SK-N-SH treated with all-trans-retinoic acid at 6 μM for 48 hours (cell line): ENCODE measurements around the gene NUP205.

ENCODE experiments used
- ATAC-seq: fragments of 200-7000 bp; cut with Tn5 transposase; 3 replicates; pipeline ENCODE4 v1.9.1; 2020; ENCODE audit warnings: mild to moderate bottlenecking, moderate library complexity
- ARNTL ChIP-seq: fragments of 450-650 bp; formaldehyde crosslinking; IDR thresholded peaks from 2 replicates; pipeline ENCODE4 v1.5.0; 2020; ENCODE audit warnings: low read depth, mild to moderate bottlenecking, moderate library complexity, borderline replicate concordance
- BACH2 ChIP-seq: fragments of 250-450 bp; sonication (Bioruptor Pico); IDR thresholded peaks from 2 replicates; pipeline ENCODE4 v1.9.0; 2021; ENCODE audit warnings: mild to moderate bottlenecking, borderline replicate concordance
- CREB5 ChIP-seq: fragments of 250-450 bp; sonication (Bioruptor Pico); IDR thresholded peaks from 2 replicates; pipeline ENCODE4 v1.5.1; 2020; ENCODE audit warnings: low read depth, mild to moderate bottlenecking, moderate library complexity
- CSDC2 ChIP-seq: fragments of 250-450 bp; sonication (Bioruptor Pico); IDR thresholded peaks from 2 replicates; pipeline ENCODE4 v1.5.0; 2020; ENCODE audit warnings: mild to moderate bottlenecking, moderate library complexity
- CSRNP3 ChIP-seq: fragments of 250-450 bp; sonication (Bioruptor Pico); IDR thresholded peaks from 2 replicates; pipeline ENCODE4 v1.5.1; 2021; ENCODE audit warnings: mild to moderate bottlenecking, moderate library complexity
- ESRRG ChIP-seq: fragments of 250-450 bp; sonication (Bioruptor Pico); IDR thresholded peaks from 2 replicates; pipeline ENCODE4 v1.6.1; 2021; ENCODE audit warnings: mild to moderate bottlenecking
- GLIS3 ChIP-seq: fragments of 250-450 bp; sonication (Bioruptor Pico); IDR thresholded peaks from 2 replicates; pipeline ENCODE4 v1.5.0; 2020; ENCODE audit warnings: mild to moderate bottlenecking, moderate library complexity
- ISL1 ChIP-seq: fragments of 250-450 bp; sonication (Bioruptor Pico); IDR thresholded peaks from 2 replicates; pipeline ENCODE4 v2.1.2; 2022; ENCODE audit warnings: mild to moderate bottlenecking, moderate library complexity
- PATZ1 ChIP-seq: fragments of 250-450 bp; sonication (Bioruptor Pico); IDR thresholded peaks from 2 replicates; pipeline ENCODE4 v1.8.0; 2020; ENCODE audit warnings: mild to moderate bottlenecking, moderate library complexity, borderline replicate concordance
- POU6F1 ChIP-seq: fragments of 250-450 bp; sonication (Bioruptor Pico); IDR thresholded peaks from 2 replicates; pipeline ENCODE4 v1.8.0; 2021; ENCODE audit warnings: low read depth, mild to moderate bottlenecking, moderate library complexity, borderline replicate concordance
- PPARA ChIP-seq: fragments of 250-450 bp; sonication (Bioruptor Pico); IDR thresholded peaks from 2 replicates; pipeline ENCODE4 v1.5.0; 2020; ENCODE audit warnings: mild to moderate bottlenecking, borderline replicate concordance
- RARB ChIP-seq: fragments of 250-450 bp; sonication (Bioruptor Pico); IDR thresholded peaks from 2 replicates; pipeline ENCODE4 v1.8.0; 2021; ENCODE audit warnings: mild to moderate bottlenecking, moderate library complexity
- SNAI2 ChIP-seq: fragments of 250-450 bp; sonication (Bioruptor Pico); IDR thresholded peaks from 2 replicates; pipeline ENCODE4 v1.5.0; 2020; ENCODE audit warnings: mild to moderate bottlenecking, moderate library complexity
- TCF4 ChIP-seq: fragments of 250-450 bp; sonication (Bioruptor Pico); IDR thresholded peaks from 2 replicates; pipeline ENCODE4 v1.8.0; 2021; ENCODE audit warnings: mild to moderate bottlenecking, moderate library complexity, borderline replicate concordance
- TOX ChIP-seq: fragments of 250-450 bp; sonication (Bioruptor Pico); IDR thresholded peaks from 2 replicates; pipeline ENCODE4 v1.8.0; 2021; ENCODE audit warnings: mild to moderate bottlenecking, moderate library complexity, borderline replicate concordance
- TSHZ2 ChIP-seq: fragments of 250-450 bp; sonication (Bioruptor Pico); IDR thresholded peaks from 2 replicates; pipeline ENCODE4 v1.5.0; 2020; ENCODE audit warnings: mild to moderate bottlenecking, moderate library complexity
- ZC3H10 ChIP-seq: fragments of 250-450 bp; sonication (Bioruptor Pico); IDR thresholded peaks from 2 replicates; pipeline ENCODE4 v1.5.1; 2021; ENCODE audit warnings: mild to moderate bottlenecking, moderate library complexity
- ZFP3 ChIP-seq: fragments of 250-450 bp; sonication (Bioruptor Pico); IDR thresholded peaks from 2 replicates; pipeline ENCODE4 v1.5.0; 2020; ENCODE audit warnings: mild to moderate bottlenecking, moderate library complexity
- ZFP30 ChIP-seq: fragments of 450-650 bp; formaldehyde crosslinking; IDR thresholded peaks from 2 replicates; pipeline ENCODE4 v1.5.0; 2022; ENCODE audit warnings: mild to moderate bottlenecking, moderate library complexity
- ZNF565 ChIP-seq: fragments of 450-650 bp; formaldehyde crosslinking; conservative IDR thresholded peaks from 2 replicates; pipeline ENCODE4 v1.5.0; 2020; ENCODE audit warnings: low read depth, mild to moderate bottlenecking, moderate library complexity
- ZNF70 ChIP-seq: fragments of 450-650 bp; formaldehyde crosslinking; IDR thresholded peaks from 2 replicates; pipeline ENCODE4 v1.5.0; 2020; ENCODE audit warnings: mild to moderate bottlenecking, moderate library complexity
- ZNF8 ChIP-seq: fragments of 450-650 bp; formaldehyde crosslinking; IDR thresholded peaks from 2 replicates; pipeline ENCODE4 v1.5.0; 2020; ENCODE audit warnings: mild to moderate bottlenecking, moderate library complexity

Gene NUP205

GRCh38 chr7:135550196-135550595, 7.5 kb upstream of the NUP205 start:
- TF ChIP-seq ZNF70, result no peak
- no peak for TF ChIP-seq ZFP30
- no peak for TF ChIP-seq TSHZ2 (CRISPR knock-in tag)
- TF ChIP-seq PATZ1 (CRISPR knock-in tag), result no peak
- no peak for TF ChIP-seq CSRNP3 (CRISPR knock-in tag)
- no peak for TF ChIP-seq PPARA (CRISPR knock-in tag)
- TF ChIP-seq ZFP3, result no peak
- TF ChIP-seq SNAI2 (CRISPR knock-in tag), result no peak
- TF ChIP-seq GLIS3 (CRISPR knock-in tag), result no peak
- no peak for TF ChIP-seq ISL1 (CRISPR knock-in tag)
- TF ChIP-seq POU6F1, result no peak
- TF ChIP-seq TOX (CRISPR knock-in tag), result no peak
- no peak for ATAC-seq

GRCh38 chr7:135552148-135552547, 5.6 kb upstream of the NUP205 start:
- no peak for ATAC-seq
- TF ChIP-seq ZC3H10 (CRISPR knock-in tag) (no peak), CSDC2 (CRISPR knock-in tag) (no peak), ESRRG (CRISPR knock-in tag) (no peak), RARB (CRISPR knock-in tag) (no peak), ZNF8 (CRISPR knock-in tag) (no peak), BACH2 (CRISPR knock-in tag) (no peak), ZFP30 (no peak), TSHZ2 (CRISPR knock-in tag) (no peak), CSRNP3 (CRISPR knock-in tag) (no peak), PATZ1 (CRISPR knock-in tag) (no peak), ZFP3 (no peak), TCF4 (no peak), GLIS3 (CRISPR knock-in tag) (no peak), ARNTL (no peak), TOX (CRISPR knock-in tag) (no peak), CREB5 (CRISPR knock-in tag) (no peak), PPARA (CRISPR knock-in tag) (no peak), POU6F1 (no peak), SNAI2 (CRISPR knock-in tag) (no peak), ZNF565 (CRISPR knock-in tag) (no peak)
